ENCODE measurements around the gene CBX7.

CBX7 gene

DNA sequence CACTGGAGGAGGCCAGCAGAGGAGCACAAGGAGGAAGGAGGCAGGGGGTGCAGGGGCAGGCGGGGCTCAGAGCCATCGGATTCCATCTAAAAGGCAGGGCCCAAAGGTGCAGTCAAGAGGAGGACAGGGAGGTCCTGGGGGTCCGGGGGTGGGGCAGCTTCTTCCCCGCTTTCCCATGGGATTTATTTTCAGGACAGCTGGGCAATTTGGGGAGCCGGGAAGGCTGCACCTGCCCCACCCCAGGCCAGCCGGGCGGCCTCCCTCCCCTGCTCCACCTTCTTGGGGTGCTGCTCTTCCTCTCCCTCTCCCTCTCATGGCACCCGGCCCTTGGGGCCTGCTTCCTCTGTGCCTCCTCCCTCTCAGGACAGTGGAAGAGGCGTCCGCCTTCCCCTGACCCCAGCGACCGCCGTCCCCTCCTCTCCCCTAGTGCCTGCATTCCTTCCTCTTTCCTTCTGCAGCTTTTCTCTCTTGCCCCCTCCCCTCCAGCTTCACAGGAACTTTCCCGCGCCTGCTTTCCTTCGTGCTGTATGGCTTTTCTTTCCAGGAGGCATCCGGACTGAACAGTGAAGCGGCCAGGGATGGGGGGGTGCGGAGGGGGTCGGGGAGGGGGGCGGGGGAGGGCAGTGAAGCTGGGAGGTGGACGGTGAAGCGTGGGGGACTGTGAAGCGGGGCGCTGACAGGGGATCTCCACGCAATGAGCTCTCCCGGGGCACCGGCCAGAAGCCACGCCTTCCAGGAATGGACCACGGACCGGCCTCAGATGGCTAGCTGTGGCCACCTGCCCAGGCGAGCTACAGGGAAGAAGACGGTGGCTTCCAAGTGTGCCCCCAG is 28.5 kb downstream of the CBX7 start:
- DNase-seq (ENCODE audit: low spot score), result no peak

DNA sequence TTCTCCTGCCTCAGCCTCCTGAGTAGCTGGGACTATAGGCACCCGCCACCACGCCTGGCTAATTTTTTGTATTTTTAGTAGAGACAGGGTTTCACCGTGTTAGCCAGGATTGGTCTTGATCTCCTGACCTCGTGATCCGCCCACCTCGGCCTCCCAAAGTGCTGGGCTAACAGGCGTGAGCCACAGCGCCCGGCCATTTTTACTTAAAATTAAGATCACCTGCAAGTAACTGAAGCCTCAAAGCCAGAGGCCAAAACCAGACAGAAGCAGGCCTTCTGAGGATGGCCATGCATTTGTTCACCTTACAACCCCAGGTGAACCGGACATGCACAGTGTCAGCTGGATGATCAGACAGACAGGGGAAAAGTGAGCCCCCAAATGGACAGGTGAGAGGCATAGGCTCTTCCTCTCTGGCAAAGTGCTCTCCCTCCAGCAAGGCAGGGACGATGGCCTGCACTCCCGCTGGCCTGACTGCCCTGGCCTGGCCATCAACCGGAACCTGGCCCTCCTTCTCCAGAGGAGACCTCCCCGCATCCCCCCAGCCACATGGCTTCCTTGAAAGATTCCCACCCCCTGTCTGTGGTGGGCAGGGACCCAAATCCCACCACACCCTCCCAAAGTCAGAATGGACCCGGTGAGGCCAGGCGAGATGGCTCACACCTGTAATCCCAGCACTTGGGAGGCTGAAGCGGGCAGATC is 29.6 kb downstream of the CBX7 start:
- no peak for DNase-seq (ENCODE audit: low spot score)

DNA sequence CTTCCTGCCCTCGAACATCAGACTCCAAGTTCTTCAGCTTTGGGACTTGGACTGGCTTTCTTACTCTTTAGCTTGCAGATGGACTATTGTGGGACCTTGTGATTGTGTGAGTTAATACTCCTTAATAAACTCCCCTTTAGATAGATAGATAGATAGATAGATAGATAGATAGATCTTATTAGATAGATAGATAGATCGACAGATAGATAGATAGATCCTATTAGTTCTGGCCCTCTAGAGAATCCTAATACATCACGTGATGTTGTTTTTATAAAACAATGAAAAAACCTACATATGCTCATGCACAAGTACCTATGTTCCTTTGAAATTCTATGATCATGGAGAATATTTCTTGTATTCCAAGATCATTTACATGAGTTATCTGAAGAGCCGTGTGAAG is 31.5 kb downstream of the CBX7 start:
- DNase-seq (ENCODE audit: low spot score), result no peak

DNA sequence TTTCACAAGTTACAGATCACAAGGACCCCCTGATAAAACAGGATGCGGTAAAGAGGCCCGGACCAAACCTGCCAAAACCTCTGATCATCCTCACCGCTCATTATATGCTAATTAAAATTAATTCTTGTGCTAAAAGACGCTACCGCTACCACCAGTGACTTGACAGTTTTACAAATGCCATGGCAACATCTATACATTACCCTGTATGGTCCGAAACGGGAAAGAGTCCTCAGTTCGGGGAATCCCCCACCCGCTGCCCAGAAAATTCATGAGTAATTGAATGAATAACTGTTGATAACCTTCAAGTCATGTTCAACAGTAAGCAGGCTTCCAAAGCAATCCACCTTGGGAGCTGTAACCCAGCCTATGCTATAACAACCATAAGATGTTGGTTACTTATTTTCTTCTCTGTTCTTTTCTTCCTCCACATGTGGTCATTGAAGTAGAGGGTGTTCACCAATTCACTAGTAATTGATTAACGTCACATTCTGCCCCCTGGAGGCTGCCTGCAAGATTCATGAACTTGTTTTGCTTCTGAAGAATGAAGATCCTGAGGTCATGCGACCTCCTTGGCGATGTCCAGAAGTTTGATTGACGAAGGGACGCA is 34.8 kb downstream of the CBX7 start:
- DNase-seq (ENCODE audit: low spot score), result peak; percentile 34

DNA sequence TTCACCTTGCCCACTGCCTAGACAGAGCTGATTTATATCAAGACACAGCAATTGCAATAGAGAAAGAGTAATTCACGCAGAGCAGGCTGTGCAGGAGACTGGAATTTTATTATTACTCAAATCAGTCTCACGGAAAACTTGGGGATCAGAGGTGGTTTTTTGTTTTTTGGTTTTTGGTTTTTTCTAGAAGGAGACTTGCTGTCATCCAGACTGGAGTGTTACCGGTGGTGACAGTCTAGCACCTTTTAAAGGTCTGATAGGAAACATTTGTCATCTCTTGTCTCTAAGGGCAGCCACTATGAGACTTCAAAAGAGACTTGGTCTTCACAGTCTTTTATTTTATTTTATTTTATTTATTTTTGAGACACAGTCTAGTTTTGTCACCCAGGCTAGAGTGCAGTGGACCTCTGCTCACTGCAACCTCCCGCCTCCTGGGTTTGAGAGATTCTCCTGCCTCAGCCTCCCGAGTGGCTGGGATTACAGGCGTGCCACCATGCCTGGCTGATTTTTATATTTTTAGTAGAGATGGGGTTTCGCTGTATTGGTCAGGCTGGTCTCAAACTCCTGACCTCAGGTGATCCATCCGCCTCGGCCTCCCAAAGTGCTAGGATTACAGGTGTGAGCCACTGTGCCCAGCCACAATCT is 36.4 kb downstream of the CBX7 start:
- no peak for DNase-seq (ENCODE audit: low spot score)

DNA sequence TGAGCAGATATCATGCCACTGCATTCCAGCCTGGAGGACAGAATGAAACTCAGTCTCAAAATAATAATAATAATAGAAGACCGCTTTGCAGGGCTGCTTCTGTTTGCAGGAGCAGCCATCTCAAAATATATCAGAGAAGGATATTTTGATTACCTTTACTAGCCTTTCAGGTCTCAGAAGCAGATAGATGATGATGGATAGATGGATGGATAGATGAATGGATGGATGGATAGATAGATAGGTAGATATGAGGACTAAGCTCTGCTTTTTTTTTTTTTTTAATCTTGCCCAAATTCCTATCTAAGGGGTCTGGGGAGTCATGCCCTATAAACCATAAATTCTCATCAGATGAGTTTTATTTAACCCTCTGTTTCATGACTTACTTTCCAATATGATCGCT is 36.9 kb downstream of the CBX7 start:
- DNase-seq (ENCODE audit: low spot score), result no peak

DNA sequence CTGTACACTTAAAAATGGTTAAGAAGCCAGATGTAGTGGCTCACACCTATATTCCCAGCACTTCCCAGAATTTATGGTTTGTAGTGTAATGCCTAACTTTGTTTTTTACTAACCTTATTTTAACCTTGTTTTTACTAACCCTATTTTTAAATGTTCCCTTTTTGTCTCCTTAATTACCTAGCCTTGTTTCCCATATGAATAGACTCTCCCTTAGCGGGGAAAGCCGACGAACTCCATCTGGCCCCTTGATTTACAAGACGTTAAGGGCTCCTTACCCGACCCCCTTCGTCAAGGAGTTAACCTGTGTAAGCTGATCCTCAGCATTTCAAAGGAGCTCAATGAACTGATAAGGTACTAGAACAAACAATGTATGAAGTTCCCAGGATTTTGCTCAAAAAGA is 38.4 kb downstream of the CBX7 start:
- no peak for DNase-seq (ENCODE audit: low spot score)

DNA sequence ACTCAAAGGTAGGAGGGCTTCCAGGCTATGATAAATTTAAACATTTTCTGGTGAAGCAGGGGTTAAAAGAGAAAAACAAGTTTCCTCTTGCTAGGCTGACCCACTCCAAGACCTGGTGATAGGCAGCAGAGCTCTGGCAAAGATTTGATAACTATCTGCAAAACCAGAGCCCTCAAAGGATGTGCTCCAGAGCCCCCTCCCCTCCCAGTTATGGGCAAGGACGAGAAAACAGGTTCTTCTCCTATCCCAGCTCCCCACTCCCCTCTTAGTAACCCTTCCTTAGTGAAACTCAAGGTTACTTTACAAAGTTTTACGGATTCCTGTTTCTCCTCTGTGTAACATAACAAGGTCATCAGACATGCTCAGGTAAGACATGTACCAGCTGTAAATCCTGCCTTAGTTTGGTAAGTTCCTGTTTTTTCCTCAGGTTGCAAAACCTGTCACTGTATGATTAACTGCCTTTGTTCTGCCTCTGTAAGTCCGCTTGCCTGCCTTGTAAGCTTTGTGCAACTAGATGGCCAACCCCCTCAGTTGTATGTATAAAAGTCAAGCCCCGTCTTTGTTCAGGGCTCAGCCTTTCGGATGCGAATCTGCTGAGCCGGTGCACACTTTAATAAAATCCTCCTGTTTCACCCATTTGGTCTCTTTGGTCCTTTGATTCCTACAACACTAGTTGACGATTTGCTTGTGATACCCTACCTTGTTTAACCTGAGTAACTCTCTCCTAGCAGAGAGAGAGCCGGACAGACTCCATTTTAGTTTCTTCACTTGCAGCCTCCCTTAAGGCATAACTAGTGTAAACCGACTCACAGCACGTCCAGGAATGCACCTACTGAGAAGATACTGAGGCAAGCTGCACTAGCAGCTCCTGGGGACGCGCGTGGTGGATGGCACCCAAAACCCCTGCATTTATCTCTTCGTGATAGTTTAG is 41.6 kb downstream of the CBX7 start:
- DNase-seq (ENCODE audit: low spot score), result no peak

DNA sequence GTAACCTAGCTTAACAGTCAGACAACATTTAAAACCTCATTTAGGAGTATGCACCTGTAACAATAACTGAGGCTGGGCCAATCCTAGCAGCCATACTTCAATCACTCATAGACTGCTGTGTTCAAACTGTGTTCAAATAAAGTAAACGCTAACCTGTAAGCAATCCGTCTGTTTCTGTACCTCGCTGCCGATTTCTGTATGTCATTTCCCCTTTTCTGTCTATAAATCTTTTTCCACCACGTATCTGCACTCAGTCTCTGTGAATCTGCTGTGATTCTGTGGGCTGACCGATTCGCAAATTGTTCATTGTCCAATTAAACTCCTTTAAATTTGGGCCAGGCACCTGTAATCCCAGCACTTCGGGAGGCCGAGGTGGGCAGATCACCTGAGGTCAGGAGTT is 43.1 kb downstream of the CBX7 start:
- no peak for DNase-seq (ENCODE audit: low spot score)

DNA sequence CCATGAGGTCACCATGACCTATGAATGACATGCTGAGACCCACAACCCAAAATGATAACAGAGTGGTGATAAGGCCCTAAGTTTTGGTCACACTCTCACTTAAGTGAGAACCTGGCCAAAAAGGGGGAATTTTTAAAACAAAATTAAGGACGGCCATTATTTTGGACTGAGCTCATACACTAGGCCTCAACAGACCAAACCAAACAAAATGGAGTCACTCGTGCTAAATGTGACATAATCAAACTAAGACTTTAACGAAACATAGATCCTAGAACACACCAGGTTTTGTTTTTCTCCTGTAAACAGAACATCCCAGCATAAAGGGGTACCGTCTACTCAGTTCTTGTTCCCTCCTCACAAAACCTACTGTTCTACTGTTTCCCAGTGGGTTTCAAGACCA is 44.0 kb downstream of the CBX7 start:
- DNase-seq (ENCODE audit: low spot score), result no peak

DNA sequence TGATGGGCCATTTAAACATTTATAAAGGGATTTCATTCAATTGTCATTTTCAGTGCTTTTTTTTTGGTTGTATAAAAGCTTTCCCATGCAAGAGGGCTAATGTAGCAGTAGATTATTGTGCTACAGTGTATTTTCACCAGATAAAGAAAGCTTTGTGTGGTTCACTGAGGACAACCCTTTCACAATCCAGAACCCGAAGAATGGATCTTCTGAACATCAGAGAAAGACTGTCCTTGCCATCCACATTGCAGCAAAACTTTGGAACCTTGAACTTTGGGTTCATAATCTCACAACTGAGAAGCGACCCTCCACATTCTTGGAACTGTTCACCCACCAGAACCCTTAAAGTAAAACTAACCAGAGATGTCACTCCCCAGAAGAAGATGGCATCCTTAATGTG is 46.2 kb downstream of the CBX7 start:
- DNase-seq (ENCODE audit: low spot score), result no peak

DNA sequence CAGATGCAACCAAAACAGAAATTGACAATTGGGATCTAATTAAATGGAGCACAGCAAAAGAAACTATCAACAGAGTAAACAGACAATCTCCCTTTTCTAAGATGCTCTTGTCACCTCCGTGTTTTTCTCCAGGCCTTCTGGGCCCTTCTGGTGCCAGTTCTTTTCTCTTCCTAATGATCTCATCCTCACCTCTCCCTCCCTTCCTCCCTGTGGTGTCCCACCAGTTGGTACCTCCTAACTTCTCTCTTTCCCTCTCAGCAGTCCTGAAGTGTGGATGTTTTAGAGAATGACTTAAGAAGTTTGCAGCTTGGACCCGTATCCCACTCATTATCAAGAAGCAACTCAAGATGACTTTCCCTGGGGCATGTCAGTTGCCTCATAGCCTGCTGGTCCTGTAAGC is 49.0 kb downstream of the CBX7 start:
- no peak for DNase-seq (ENCODE audit: low spot score)

DNA sequence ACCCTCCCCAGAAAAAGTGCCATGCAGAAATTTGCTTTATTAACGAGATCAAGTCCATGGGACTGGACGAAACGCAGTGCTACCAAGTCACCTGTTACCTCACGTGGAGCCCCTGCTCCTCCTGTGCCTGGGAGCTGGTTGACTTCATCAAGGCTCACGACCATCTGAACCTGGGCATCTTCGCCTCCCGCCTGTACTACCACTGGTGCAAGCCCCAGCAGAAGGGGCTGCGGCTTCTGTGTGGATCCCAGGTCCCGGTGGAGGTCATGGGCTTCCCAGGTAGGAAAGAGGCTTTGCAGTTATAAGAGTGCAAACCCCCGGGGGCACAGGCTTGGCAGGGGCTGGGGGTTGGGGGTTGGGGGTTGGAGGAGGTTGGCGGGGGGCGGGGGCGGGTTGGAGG is 51.3 kb downstream of the CBX7 start:
- DNase-seq (ENCODE audit: low spot score), result no peak

DNA sequence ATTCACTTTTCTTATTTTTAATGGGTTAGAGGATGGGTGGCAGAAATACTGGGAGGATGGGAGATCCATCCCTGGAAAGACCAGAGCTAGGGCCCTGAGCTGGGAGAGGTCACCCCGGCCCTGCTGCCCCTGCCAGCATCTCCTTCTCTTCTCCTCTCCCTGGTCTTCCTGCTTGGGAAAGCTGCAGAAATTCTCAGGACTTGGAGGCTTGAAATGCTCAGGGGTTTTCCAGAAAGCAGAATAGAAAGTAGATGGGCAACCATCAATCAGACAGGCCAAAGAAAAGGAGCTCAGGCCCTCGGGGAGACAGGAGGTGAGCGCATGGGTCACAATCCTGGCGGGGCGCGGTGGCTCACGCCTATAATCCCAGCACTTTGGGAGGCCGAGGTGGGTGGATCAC is 53.9 kb downstream of the CBX7 start:
- no peak for DNase-seq (ENCODE audit: low spot score)

DNA sequence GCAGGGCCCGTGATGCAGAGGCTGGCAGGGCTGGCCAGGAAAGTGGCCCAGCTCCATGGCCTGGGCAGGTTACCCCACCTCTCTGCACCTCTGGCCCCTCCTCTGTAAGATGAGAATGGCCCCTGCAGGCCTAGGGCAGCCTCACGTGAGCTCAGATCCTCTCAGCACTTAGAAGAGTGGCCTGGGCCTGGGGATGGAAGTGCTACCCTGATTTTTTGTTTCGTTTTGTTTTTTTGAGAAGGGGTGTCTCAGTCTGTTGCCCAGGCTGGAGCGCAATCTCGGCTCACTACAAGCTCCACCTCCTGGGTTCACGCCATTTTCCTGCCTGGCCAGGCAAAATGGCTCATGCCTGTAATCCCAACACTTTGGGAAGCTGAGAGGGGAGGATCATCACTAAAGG is 54.5 kb downstream of the CBX7 start:
- DNase-seq (ENCODE audit: low spot score), result no peak

DNA sequence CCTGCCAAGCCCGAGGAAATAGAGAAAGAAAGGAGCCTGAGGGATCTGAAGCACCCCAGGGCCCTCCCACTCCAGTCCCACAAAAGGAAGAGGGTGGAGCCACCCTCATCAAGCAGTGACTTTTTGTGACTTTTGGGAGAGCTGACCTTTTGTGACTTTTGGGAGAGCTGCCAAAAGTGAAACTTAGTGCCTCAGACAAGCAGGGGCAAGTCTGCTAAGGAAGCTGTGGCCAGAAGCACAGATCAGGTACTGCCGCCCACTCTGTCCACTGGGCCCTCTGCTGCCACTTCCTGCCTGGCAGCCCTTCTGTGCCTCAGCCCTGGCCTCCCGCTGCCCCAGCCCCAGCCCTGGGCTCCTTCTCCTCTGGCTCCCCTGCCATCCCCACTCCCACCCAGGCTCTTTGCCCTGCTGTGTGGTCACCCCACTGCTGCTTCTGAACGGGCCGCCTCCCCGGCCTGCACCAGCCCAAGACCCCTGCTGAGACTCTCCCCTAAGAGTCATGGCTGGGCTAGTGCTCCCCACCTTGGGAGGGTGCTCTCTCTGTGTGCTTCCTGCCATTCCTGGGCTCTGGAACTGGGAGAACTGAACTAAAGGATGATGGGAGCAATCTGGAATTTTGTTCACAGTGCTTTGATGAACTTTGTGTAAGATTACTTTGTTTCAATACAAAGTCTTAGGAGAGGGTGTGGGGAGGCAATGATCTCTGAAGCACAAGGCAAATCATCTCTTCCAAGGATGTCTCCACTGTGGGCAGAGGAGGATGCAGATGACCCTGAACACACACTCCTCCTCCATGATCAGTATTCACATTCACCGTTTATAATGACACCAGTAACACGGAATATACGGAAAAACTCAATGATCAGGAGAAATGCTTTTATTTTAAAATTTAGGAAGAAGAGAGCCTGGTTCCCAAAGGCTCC is 55.1 kb downstream of the CBX7 start, which contains the start of gene APOBEC3H:
Gene APOBEC3H, plus strand, starts transcription at position 147 of the 923 bp plus-strand sequence. CDS start 3,035 bp downstream, outside the sequence.
- DNase-seq (ENCODE audit: low spot score), result no peak

DNA sequence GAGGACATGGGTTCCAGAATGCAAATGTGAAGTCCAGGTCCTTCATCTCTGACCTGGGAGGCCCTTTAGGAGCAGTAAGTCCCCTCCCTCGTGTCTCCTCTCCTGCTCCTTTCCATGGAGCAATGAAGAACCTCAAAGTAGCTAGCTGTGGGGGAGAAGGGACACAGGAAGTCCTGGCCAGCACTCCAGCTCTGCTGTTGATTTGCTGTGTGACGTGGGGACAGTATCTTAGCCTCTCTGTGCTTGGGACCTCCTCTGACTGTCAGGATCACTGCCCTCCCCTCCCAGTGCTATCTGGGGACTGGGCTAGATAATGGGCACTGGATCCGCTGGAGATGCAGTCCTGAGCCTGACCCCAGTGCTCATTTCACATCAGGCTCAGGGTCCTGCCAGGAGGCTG is 56.5 kb downstream of the CBX7 start:
- DNase-seq (ENCODE audit: low spot score), result no peak

DNA sequence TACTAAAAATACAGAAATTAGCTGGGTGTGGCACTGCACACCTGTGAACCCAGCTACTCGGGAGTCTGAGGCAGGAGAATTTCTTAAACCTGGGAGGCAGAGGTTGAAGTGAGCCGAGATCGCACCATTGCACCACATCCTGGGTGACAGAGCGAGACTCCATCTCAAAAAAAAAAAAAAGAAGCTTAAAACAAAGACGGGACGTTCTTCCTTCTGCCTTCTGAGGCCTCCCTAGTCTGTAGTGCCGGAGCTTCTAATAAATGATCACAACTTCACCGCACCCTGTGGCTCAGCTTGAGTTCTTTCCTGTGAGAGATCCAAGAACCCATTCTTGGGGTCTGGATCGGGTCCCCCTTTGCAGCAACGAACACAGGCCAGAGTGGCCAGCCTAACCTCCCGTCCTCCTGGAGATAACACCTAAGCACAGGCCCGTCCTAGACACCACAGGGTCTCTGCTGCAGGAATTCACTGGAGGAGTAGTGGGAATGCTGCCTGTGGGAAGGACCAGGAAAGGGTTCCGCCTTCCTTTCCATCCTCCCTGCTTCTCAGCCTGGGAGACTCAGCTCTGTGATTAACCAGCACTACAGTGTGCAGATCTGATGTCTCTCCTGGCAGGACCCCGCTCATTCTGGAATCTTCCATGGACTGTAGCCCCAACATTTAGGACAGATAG is 57.6 kb downstream of the CBX7 start:
- DNase-seq (ENCODE audit: low spot score), result no peak

DNA sequence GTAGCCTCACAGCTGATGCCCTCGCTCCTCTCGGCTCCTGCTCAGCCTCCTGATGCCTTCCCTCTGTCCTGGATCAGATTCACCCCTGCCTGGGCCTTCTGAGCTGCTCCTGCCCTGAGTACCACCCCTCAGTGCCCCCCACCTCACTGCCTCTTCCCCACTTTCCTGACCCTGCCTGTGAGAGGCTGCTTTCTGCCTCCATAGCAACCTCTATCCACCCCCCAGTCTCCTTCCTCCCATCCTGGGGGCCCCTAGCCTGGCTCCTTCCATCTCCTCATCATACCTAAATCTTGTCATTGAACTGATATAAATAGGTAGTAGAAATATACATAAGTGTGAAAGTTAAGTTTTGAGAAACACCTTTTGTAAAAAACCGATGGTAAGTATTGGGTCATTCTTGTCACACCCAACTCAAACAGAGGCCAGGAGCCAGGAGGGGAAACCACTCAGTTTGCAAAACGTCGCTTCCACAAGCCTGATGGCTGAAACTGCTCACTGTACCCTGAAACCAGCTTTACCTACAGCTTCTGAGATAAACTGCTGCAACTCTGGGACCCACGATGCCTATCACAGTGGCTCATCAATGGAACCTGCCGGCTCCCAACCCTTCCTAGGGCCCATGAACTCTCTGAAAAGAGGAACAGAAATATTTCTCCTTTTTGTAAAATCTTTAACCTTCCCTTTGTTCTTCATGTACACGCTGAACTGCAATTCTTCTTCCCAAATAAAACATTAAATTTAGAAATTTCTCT is 60.2 kb downstream of the CBX7 start:
- no peak for DNase-seq (ENCODE audit: low spot score)
